AG10803 (cell line): Measurements from ENCODE around the gene TIMM44.

Source experiments
- DNase-seq: peaks from one replicate; pipeline ENCODE4 v3.0.0; 2010; ENCODE audit warnings: low read depth
- H3K4me3 ChIP-seq: 2 replicates; pipeline ENCODE4 v1.5.1; 2011; ENCODE audit warnings: mild to moderate bottlenecking, low read length, control low read depth
- TF ChIP-seq, protein P1 (sequence below): conservative IDR thresholded peaks from 2 replicates; pipeline ENCODE4 v1.5.1; 2011; ENCODE audit warnings: mild to moderate bottlenecking, low read length, control low read depth, inconsistent platforms

The TIMM44 gene

DNA sequence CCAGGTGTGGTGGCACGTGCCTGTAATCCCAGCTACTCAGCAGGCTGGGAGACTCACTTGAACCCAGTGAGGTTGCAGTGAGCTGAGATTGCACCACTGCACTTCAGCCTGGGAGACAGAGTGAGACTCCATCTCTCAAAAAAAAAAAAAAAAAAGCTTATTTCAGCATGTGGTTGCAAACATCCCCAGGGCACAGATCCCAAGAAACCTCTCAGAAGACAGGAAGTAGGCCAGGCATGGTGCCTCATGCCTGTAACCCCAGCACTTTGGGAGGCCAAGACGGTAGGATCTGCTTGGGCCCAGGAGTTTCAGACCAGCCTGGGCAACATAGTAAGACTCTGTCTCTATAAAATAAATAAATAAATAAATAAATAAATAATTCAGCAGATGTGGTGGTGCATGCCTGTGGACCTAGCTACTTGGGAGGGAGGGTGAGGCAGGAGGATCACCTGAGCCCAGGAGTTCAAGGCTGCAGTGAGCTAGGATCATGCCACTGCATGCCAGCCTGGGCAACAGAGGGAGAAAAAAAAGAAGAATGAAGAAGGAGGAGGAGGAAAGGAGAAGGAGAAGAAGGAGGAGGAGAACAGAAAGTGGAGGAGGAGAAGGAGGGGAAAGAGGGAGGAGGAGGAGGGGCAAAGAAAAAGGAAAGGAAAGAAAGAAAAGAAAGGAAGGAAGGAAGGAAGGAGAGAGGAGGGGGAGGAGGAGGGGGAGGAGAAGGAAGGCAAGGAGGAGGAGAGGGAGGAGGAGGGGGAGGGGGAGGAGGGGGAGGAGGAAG, 59.5 kb downstream of the TIMM44 start:
- peak; percentile 79 for DNase-seq
- no peak overlapping the region for H3K4me3 ChIP-seq
- TF ChIP-seq, protein P1, sequence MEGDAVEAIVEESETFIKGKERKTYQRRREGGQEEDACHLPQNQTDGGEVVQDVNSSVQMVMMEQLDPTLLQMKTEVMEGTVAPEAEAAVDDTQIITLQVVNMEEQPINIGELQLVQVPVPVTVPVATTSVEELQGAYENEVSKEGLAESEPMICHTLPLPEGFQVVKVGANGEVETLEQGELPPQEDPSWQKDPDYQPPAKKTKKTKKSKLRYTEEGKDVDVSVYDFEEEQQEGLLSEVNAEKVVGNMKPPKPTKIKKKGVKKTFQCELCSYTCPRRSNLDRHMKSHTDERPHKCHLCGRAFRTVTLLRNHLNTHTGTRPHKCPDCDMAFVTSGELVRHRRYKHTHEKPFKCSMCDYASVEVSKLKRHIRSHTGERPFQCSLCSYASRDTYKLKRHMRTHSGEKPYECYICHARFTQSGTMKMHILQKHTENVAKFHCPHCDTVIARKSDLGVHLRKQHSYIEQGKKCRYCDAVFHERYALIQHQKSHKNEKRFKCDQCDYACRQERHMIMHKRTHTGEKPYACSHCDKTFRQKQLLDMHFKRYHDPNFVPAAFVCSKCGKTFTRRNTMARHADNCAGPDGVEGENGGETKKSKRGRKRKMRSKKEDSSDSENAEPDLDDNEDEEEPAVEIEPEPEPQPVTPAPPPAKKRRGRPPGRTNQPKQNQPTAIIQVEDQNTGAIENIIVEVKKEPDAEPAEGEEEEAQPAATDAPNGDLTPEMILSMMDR = no peak

DNA sequence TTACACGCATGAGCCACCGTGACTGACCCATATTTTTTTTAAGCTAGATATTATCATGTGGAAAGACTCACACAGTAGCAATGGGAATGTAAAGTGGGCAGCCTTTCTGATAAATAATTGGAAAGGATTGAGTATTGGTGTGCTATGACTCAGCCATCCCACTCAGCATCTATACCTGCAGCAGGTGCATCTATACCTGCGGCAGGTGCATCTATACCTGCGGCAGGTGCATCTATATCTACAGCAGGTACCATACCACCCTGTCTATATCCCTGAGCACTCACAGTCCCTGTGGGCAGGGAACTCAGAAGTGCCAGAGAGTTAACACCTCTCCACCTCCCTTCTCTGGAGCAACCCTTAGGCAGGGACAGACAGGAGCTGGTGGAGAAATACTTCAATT, 60.4 kb downstream of the TIMM44 start:
- H3K4me3 ChIP-seq = no peak overlapping the region
- DNase-seq = no peak
- TF ChIP-seq, protein P1 = no peak

DNA sequence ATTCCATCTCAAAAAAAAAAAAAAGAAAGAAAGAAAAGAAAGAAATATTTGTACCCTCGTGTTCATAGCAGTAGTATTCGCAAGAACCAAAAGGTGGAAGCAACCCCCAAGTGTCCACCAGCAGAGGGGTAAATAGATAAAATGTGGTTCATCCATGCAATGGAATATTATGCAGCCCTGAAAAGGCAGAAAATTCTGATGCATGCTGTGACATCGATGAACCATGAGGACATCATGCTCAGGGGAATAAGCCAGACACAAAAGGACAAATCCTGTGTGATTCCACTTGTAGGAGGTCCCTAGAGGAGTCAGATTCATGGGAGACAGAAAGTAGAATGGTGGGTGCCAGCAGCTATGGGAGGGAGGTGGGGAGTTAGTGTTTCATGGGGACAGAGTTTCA, 61.6 kb downstream of the TIMM44 start:
- no peak for DNase-seq

DNA sequence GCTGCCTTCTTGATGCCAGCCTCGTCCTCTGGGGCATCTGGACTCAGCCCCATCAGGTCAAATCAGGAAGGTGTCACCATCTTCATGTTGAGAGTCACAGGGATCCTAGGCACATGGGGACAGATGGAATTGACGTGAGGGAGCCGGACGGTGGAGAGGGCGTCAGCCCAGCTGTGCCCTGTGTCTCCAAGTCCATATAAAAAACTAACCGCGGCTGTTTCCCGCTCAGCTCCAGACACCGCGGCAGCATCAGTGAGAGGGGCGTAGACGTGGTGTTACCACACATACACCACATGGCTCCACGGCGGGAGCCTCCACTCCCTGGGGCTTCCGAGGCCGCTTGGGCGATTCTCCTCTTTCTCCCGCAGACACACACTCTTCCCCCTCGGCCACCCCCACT, 63.6 kb downstream of the TIMM44 start:
- no peak for DNase-seq
- TF ChIP-seq, protein P1 = no peak

More for the DNA sequence above, 61.6 kb downstream of the TIMM44 start:
- no peak overlapping the region for H3K4me3 ChIP-seq
- TF ChIP-seq, protein P1 = no peak

DNA sequence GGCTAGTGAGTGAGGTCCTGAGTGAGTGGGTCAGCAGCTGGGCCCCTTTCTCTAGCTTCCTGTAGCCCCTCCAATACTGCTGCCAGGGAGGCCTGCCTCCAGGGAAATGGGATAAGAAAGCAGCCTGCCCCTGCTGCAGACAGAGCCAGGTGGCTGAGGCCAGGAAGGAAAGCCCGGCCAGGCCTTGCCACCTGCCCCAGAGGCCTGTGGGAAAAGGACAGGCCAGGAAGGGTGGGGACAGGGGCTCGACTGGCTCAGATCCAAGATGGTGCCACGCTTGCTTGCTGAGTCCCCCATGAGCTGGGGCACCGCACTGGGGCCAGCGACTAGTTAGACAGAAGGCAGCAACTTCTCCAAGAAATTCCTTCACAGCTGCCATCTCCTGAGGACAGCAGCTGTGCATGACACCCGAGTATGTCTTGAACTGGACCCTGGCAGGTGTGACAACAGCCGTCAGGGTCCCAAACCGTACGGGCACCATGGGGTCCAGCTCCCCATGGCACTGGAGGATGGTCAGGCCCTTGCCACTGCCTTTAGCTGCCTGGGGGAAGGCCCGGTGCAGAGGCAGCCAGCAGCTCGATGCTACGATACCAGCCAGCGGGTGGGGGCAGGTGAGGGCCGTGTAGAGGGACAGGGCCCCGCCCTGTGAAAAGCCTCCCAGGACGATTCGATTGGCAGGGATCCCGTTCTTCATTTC, 64.2 kb downstream of the TIMM44 start:
- no peak for DNase-seq
- H3K4me3 ChIP-seq = no peak overlapping the region
- TF ChIP-seq, protein P1 = no peak

More for the DNA sequence above, 63.6 kb downstream of the TIMM44 start:
- H3K4me3 ChIP-seq = no peak overlapping the region

DNA sequence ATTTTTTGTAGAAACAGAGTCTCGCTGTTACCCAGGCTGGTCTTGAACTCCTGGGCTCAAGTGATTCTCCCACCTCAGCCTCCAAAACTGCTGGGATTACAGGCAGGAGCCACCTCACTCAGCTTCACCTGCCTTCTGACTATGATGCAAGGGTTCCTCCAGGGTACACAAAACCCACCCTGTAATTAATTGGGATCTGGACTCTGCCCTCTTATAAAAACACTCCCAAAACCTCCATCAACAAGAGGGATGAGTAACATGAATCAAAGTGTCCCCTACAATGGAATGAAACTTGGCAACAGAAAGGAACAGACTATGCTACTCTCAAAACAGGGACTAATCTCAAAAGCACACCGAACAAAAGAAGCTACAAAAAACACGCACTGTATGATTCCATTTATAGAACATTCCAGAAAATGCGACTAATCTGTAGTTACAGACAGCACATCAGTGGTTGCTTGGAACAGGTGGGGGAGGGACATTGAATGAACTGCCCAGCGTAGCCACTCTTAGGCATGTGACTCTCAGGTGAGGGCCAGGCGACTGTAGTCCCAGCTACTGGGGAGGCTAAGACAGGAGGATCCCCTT, 66.1 kb downstream of the TIMM44 start:
- H3K4me3 ChIP-seq = no peak overlapping the region
- TF ChIP-seq, protein P1 = no peak
- no peak for DNase-seq
